Uterus (tissue), 2 donors: ENCODE measurements around the gene ZNF710.

ENCODE experiments used
- POLR2A ChIP-seq, 2 donors: fragments of 450-650 bp; IDR thresholded peaks; one replicate each; pipeline ENCODE4 v1.6.1; 2016; ENCODE audit warnings: antibody characterized with exemption in 2 of 2, mild to moderate bottlenecking in 1 of 2, moderate library complexity in 1 of 2
- TF ChIP-seq, protein P1 (sequence below), 4 experiments: fragments of 200-600 bp in 2 of 4; fragments of 450-650 bp in 2 of 4; sonication (generic) in 2 of 4; IDR thresholded peaks; one replicate each; pipeline ENCODE4 v1.5.1; 2016 to 2019; ENCODE audit warnings: antibody characterized with exemption in 4 of 4, mild to moderate bottlenecking in 2 of 4, moderate library complexity in 1 of 4

DNA sequence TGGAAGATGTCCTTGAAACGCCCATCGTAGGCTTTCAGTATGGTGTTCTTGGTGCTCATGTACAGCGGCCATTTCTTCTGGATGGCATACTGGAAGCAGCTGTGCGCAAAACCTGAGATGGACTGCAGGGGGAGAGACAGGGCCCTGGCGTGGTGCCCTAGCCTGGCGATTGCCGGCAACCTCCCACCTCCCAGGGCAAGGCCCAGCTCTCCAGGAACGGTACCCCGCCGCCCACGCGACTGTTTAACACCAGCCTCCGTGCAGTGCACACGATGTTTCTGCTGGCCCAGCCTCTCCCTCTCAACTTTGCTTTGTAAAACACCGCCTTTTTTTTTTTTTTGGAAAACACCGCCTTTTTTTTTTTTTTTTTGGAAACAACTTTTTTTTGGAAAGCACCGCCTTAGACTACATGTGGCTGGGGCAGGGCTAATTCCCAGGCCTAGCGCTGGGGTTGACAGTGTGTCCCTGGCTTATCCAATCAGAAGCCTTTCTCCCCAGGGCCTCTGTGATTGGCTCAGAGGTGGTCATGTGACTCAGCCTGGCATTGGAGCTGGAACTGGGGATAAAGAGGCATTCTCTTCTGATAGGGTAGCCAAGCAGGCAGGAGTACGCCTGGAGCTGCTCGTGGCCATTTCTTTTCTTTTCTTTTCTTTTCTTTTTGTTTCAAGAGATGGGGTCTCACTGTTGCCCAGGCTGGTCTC is 86.5 kb downstream of the ZNF710 start:
- TF ChIP-seq, protein P1, sequence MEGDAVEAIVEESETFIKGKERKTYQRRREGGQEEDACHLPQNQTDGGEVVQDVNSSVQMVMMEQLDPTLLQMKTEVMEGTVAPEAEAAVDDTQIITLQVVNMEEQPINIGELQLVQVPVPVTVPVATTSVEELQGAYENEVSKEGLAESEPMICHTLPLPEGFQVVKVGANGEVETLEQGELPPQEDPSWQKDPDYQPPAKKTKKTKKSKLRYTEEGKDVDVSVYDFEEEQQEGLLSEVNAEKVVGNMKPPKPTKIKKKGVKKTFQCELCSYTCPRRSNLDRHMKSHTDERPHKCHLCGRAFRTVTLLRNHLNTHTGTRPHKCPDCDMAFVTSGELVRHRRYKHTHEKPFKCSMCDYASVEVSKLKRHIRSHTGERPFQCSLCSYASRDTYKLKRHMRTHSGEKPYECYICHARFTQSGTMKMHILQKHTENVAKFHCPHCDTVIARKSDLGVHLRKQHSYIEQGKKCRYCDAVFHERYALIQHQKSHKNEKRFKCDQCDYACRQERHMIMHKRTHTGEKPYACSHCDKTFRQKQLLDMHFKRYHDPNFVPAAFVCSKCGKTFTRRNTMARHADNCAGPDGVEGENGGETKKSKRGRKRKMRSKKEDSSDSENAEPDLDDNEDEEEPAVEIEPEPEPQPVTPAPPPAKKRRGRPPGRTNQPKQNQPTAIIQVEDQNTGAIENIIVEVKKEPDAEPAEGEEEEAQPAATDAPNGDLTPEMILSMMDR (IDR thresholded peaks at IDR 0.05): no peak
- TF ChIP-seq POLR2A (IDR thresholded peaks at IDR 0.05): no peak
